ENCODE measurements around the gene DENND1A.

Gene DENND1A

GRCh38 chr9:123541411-123541810 lies 388.5 kb downstream of the DENND1A start:
- no peak for DNase-seq (ENCODE audit: low read depth, low spot score)

- no peak for DNase-seq (ENCODE audit: low read depth, low spot score)
These were observed 389.5 kb downstream of the DENND1A start for GRCh38 chr9:123540457-123540856.

- DNase-seq (ENCODE audit: low read depth, low spot score), result no peak
These were observed 392.1 kb downstream of the DENND1A start for GRCh38 chr9:123537809-123538208.

GRCh38 chr9:123536455-123536868 lies 393.5 kb downstream of the DENND1A start:
- no peak for DNase-seq (ENCODE audit: low read depth, low spot score)

GRCh38 chr9:123534336-123534735 lies 395.6 kb downstream of the DENND1A start:
- no peak for DNase-seq (ENCODE audit: low read depth, low spot score)

GRCh38 chr9:123530244-123530643 lies 399.7 kb downstream of the DENND1A start:
- DNase-seq (ENCODE audit: low read depth, low spot score), result no peak

GRCh38 chr9:123528501-123528900 lies 401.4 kb downstream of the DENND1A start:
- DNase-seq (ENCODE audit: low read depth, low spot score), result no peak

GRCh38 chr9:123527981-123528380 lies 401.9 kb downstream of the DENND1A start:
- DNase-seq (ENCODE audit: low read depth, low spot score), result no peak

GRCh38 chr9:123525957-123526356 lies 404.0 kb downstream of the DENND1A start:
- no peak for DNase-seq (ENCODE audit: low read depth, low spot score)

GRCh38 chr9:123525424-123525823 lies 404.5 kb downstream of the DENND1A start:
- no peak for DNase-seq (ENCODE audit: low read depth, low spot score)

- no peak for DNase-seq (ENCODE audit: low read depth, low spot score)
These were observed 405.1 kb downstream of the DENND1A start for GRCh38 chr9:123524866-123525265.

- DNase-seq (ENCODE audit: low read depth, low spot score), result no peak
These were observed 406.1 kb downstream of the DENND1A start for GRCh38 chr9:123523845-123524244.

GRCh38 chr9:123523001-123523400 lies 406.9 kb downstream of the DENND1A start:
- DNase-seq (ENCODE audit: low read depth, low spot score), result no peak

- no peak for DNase-seq (ENCODE audit: low read depth, low spot score)
These were observed 407.7 kb downstream of the DENND1A start for GRCh38 chr9:123522251-123522650.

- no peak for DNase-seq (ENCODE audit: low read depth, low spot score)
These were observed 411.6 kb downstream of the DENND1A start for GRCh38 chr9:123518338-123518737.

GRCh38 chr9:123517512-123517911 lies 412.4 kb downstream of the DENND1A start:
- no peak for DNase-seq (ENCODE audit: low read depth, low spot score)

GRCh38 chr9:123514766-123515165 lies 415.2 kb downstream of the DENND1A start:
- DNase-seq (ENCODE audit: low read depth, low spot score), result no peak

GRCh38 chr9:123513554-123513953 lies 416.4 kb downstream of the DENND1A start:
- DNase-seq (ENCODE audit: low read depth, low spot score), result no peak

GRCh38 chr9:123511326-123512277 lies 418.3 kb downstream of the DENND1A start:
- DNase-seq (ENCODE audit: low read depth, low spot score), result no peak

GRCh38 chr9:123509646-123510045 lies 420.3 kb downstream of the DENND1A start:
- no peak for DNase-seq (ENCODE audit: low read depth, low spot score)

- DNase-seq (ENCODE audit: low read depth, low spot score), result no peak
These were observed 421.9 kb downstream of the DENND1A start for GRCh38 chr9:123508048-123508447.

- no peak for DNase-seq (ENCODE audit: low read depth, low spot score)
These were observed 424.4 kb downstream of the DENND1A start for GRCh38 chr9:123505496-123505895.

- no peak for DNase-seq (ENCODE audit: low read depth, low spot score)
These were observed 429.6 kb downstream of the DENND1A start for GRCh38 chr9:123500336-123500735.
